Stimulated activated memory B cell treated with anti-CD40 and anti-IgM and Interleukin-4, amounts not matched to agents 10 μg/mL and 1 μg/mL and 100 μg/mL, for 72 hours (primary cell): Measurements from ENCODE around the gene ATP13A3.

Experiments
- ATAC-seq: fragments of 150-1000 bp; cut with Tn5 transposase; 2 replicates; pipeline ENCODE4 v1.10.0; 2021
- H3K27ac Mint-ChIP-seq: one replicate; pipeline ENCODE4 v1.8.0; 2022; ENCODE audit warnings: mild to moderate bottlenecking, mixed read lengths
- H3K27me3 Mint-ChIP-seq: one replicate; pipeline ENCODE4 v1.8.0; 2022; ENCODE audit warnings: mixed read lengths
- H3K36me3 Mint-ChIP-seq: one replicate; pipeline ENCODE4 v1.8.0; 2022; ENCODE audit warnings: mixed read lengths
- H3K4me1 Mint-ChIP-seq: one replicate; pipeline ENCODE4 v1.8.0; 2022; ENCODE audit warnings: mixed read lengths
- H3K4me3 Mint-ChIP-seq: one replicate; pipeline ENCODE4 v1.8.0; 2022; ENCODE audit warnings: mild to moderate bottlenecking, moderate library complexity, mixed read lengths
- H3K9me3 Mint-ChIP-seq: one replicate; pipeline ENCODE4 v1.8.0; 2022; ENCODE audit warnings: mixed read lengths

Gene ATP13A3

GRCh38 chr3:194390835-194391234, 96.0 kb downstream of the ATP13A3 start:
- H3K36me3 Mint-ChIP-seq = no peaks in the 10 kb centered on the region
- peaks cover 25% of the 10 kb centered on the region for H3K27me3 Mint-ChIP-seq
- peaks cover 8% of the 10 kb centered on the region for H3K9me3 Mint-ChIP-seq
- ATAC-seq = no peak
- peaks cover 6% of the 10 kb centered on the region for H3K4me1 Mint-ChIP-seq
- H3K27ac Mint-ChIP-seq = no peak overlapping the region
- H3K4me3 Mint-ChIP-seq = no peak overlapping the region

GRCh38 chr3:194389269-194389668, 97.5 kb downstream of the ATP13A3 start:
- no peaks in the 10 kb centered on the region for H3K4me1 Mint-ChIP-seq
- ATAC-seq = no peak
- peaks cover 20% of the 10 kb centered on the region for H3K27me3 Mint-ChIP-seq
- H3K36me3 Mint-ChIP-seq = no peaks in the 10 kb centered on the region
- H3K9me3 Mint-ChIP-seq = peaks cover 8% of the 10 kb centered on the region
- H3K4me3 Mint-ChIP-seq = no peak overlapping the region
- H3K27ac Mint-ChIP-seq = no peak overlapping the region

- Mint-ChIP-seq H3K4me3 (no peak overlapping the region), H3K4me1 (no peaks in the 10 kb centered on the region), H3K9me3 (peaks cover 8% of the 10 kb centered on the region), H3K27ac (no peak overlapping the region), H3K27me3 (peaks cover 31% of the 10 kb centered on the region), H3K36me3 (no peaks in the 10 kb centered on the region)
- no peak for ATAC-seq
Observed at GRCh38 chr3:194387926-194388418, 98.8 kb downstream of the ATP13A3 start.

- H3K36me3 Mint-ChIP-seq = no peaks in the 10 kb centered on the region
- no peaks in the 10 kb centered on the region for H3K4me1 Mint-ChIP-seq
- no peak for ATAC-seq
- peaks cover 8% of the 10 kb centered on the region for H3K9me3 Mint-ChIP-seq
- peaks cover 31% of the 10 kb centered on the region for H3K27me3 Mint-ChIP-seq
- no peak overlapping the region for H3K27ac Mint-ChIP-seq
- H3K4me3 Mint-ChIP-seq = no peak overlapping the region
Observed at GRCh38 chr3:194387276-194387675, 99.5 kb downstream of the ATP13A3 start.

- Mint-ChIP-seq H3K27ac (no peak overlapping the region), H3K4me3 (no peak overlapping the region), H3K9me3 (peaks cover 8% of the 10 kb centered on the region), H3K36me3 (no peaks in the 10 kb centered on the region), H3K4me1 (no peaks in the 10 kb centered on the region), H3K27me3 (peaks cover 32% of the 10 kb centered on the region)
- ATAC-seq = no peak
Observed at GRCh38 chr3:194386648-194387047, 100.2 kb downstream of the ATP13A3 start.

GRCh38 chr3:194386066-194386465, 100.7 kb downstream of the ATP13A3 start:
- H3K4me3 Mint-ChIP-seq = no peak overlapping the region
- H3K27me3 Mint-ChIP-seq = peaks cover 38% of the 10 kb centered on the region
- no peaks in the 10 kb centered on the region for H3K4me1 Mint-ChIP-seq

GRCh38 chr3:194384569-194385001, 102.2 kb downstream of the ATP13A3 start:
- Mint-ChIP-seq H3K4me3 (no peak overlapping the region), H3K9me3 (no peaks in the 10 kb centered on the region), H3K36me3 (no peaks in the 10 kb centered on the region), H3K27ac (no peak overlapping the region), H3K27me3 (peaks cover 29% of the 10 kb centered on the region), H3K4me1 (no peaks in the 10 kb centered on the region)
- no peak for ATAC-seq

More at GRCh38 chr3:194386066-194386465, 100.7 kb downstream of the ATP13A3 start:
- H3K36me3 Mint-ChIP-seq = no peaks in the 10 kb centered on the region
- ATAC-seq = no peak
- H3K9me3 Mint-ChIP-seq = peaks cover 7% of the 10 kb centered on the region
- H3K27ac Mint-ChIP-seq = no peak overlapping the region

- Mint-ChIP-seq H3K36me3 (no peaks in the 10 kb centered on the region), H3K9me3 (no peaks in the 10 kb centered on the region), H3K4me3 (no peak overlapping the region), H3K27ac (no peak overlapping the region), H3K4me1 (no peaks in the 10 kb centered on the region), H3K27me3 (peaks cover 29% of the 10 kb centered on the region)
- ATAC-seq = no peak
Observed at GRCh38 chr3:194384156-194384555, 102.6 kb downstream of the ATP13A3 start.

- Mint-ChIP-seq H3K36me3 (no peaks in the 10 kb centered on the region), H3K9me3 (no peaks in the 10 kb centered on the region), H3K27me3 (peaks cover 36% of the 10 kb centered on the region), H3K27ac (no peak overlapping the region), H3K4me3 (no peak overlapping the region), H3K4me1 (no peaks in the 10 kb centered on the region)
- ATAC-seq = peak; percentile 26
Observed at GRCh38 chr3:194383276-194383940, 103.4 kb downstream of the ATP13A3 start.

- Mint-ChIP-seq H3K4me1 (no peaks in the 10 kb centered on the region), H3K9me3 (no peaks in the 10 kb centered on the region), H3K36me3 (no peaks in the 10 kb centered on the region), H3K27me3 (peaks cover 41% of the 10 kb centered on the region), H3K27ac (no peak overlapping the region), H3K4me3 (no peak overlapping the region)
- ATAC-seq = no peak
Observed at GRCh38 chr3:194382892-194383223, 103.9 kb downstream of the ATP13A3 start.

- Mint-ChIP-seq H3K4me1 (no peaks in the 10 kb centered on the region), H3K4me3 (no peak overlapping the region), H3K27ac (no peak overlapping the region), H3K9me3 (no peaks in the 10 kb centered on the region), H3K27me3 (peaks cover 43% of the 10 kb centered on the region), H3K36me3 (no peaks in the 10 kb centered on the region)
- ATAC-seq = no peak
Observed at GRCh38 chr3:194382196-194382891, 104.5 kb downstream of the ATP13A3 start.

- no peak for ATAC-seq
- H3K4me1 Mint-ChIP-seq = no peaks in the 10 kb centered on the region
- no peak overlapping the region for H3K4me3 Mint-ChIP-seq
- H3K9me3 Mint-ChIP-seq = no peaks in the 10 kb centered on the region
- no peaks in the 10 kb centered on the region for H3K36me3 Mint-ChIP-seq
- H3K27ac Mint-ChIP-seq = no peak overlapping the region
- peaks cover 52% of the 10 kb centered on the region for H3K27me3 Mint-ChIP-seq
Observed at GRCh38 chr3:194381460-194381875, 105.3 kb downstream of the ATP13A3 start.

GRCh38 chr3:194380326-194380725, 106.5 kb downstream of the ATP13A3 start:
- Mint-ChIP-seq H3K4me3 (no peak overlapping the region), H3K27ac (no peak overlapping the region), H3K36me3 (no peaks in the 10 kb centered on the region), H3K4me1 (no peaks in the 10 kb centered on the region), H3K27me3 (peaks cover 64% of the 10 kb centered on the region), H3K9me3 (no peaks in the 10 kb centered on the region)
- no peak for ATAC-seq

- no peak for ATAC-seq
- peaks cover 64% of the 10 kb centered on the region for H3K27me3 Mint-ChIP-seq
- H3K9me3 Mint-ChIP-seq = no peaks in the 10 kb centered on the region
- H3K36me3 Mint-ChIP-seq = no peaks in the 10 kb centered on the region
- H3K27ac Mint-ChIP-seq = no peak overlapping the region
- no peak overlapping the region for H3K4me3 Mint-ChIP-seq
- no peaks in the 10 kb centered on the region for H3K4me1 Mint-ChIP-seq
Observed at GRCh38 chr3:194379651-194380050, 107.2 kb downstream of the ATP13A3 start.

GRCh38 chr3:194379231-194379630, 107.6 kb downstream of the ATP13A3 start:
- Mint-ChIP-seq H3K27ac (no peak overlapping the region), H3K4me3 (no peak overlapping the region), H3K4me1 (no peaks in the 10 kb centered on the region), H3K27me3 (peaks cover 64% of the 10 kb centered on the region), H3K9me3 (no peaks in the 10 kb centered on the region), H3K36me3 (no peaks in the 10 kb centered on the region)
- ATAC-seq = no peak

GRCh38 chr3:194377708-194378107, 109.1 kb downstream of the ATP13A3 start:
- Mint-ChIP-seq H3K9me3 (no peaks in the 10 kb centered on the region), H3K4me3 (no peak overlapping the region), H3K4me1 (no peaks in the 10 kb centered on the region), H3K27ac (no peak overlapping the region), H3K36me3 (no peaks in the 10 kb centered on the region), H3K27me3 (peaks cover 68% of the 10 kb centered on the region)
- ATAC-seq = no peak
